Activated CD8-positive, alpha-beta T cell treated with anti-CD3 and anti-CD28 coated beads, Interleukin-2, amount 10 ng/mL, durations not matched to agents 7 days and 5 days (primary cell): ENCODE results near the gene LGALS8. TPM values are rescaled to one million over a fixed set of nuclear protein-coding genes. Genes with fewer than 3 reads are reported as not detected.

ENCODE experiments used
- ATAC-seq: fragments of 150-1000 bp; cut with Tn5 transposase; one replicate; pipeline ENCODE4 v1.10.0; 2021; ENCODE audit warnings: moderate library complexity
- CTCF ChIA-PET: fragments of 350-600 bp; sonication (Branson Sonifier 250); formaldehyde crosslinking; loops from one replicate; lab custom pipeline; 2021; ENCODE audit warnings: antibody characterized with exemption; lab: Charles Lee
- POLR2A ChIA-PET: fragments of 350-600 bp; sonication (Branson Sonifier 250); formaldehyde crosslinking; loops from one replicate; lab custom pipeline; 2021; ENCODE audit warnings: antibody characterized with exemption; lab: Charles Lee
- DNase-seq: peaks from one replicate; pipeline ENCODE4 v3.0.0-alpha.2; 2020
- H3K27ac Mint-ChIP-seq: one replicate; pipeline ENCODE4 v1.8.0; 2021; ENCODE audit warnings: mild to moderate bottlenecking, mixed read lengths
- H3K27me3 Mint-ChIP-seq: one replicate; pipeline ENCODE4 v1.8.0; 2021; ENCODE audit warnings: low read depth, mixed read lengths
- H3K36me3 Mint-ChIP-seq: one replicate; pipeline ENCODE4 v1.8.0; 2021; ENCODE audit warnings: low read depth, mixed read lengths
- H3K4me1 Mint-ChIP-seq: one replicate; pipeline ENCODE4 v1.8.0; 2021; ENCODE audit warnings: low read depth, mixed read lengths
- H3K4me3 Mint-ChIP-seq: one replicate; pipeline ENCODE4 v1.8.0; 2021; ENCODE audit warnings: mild to moderate bottlenecking, mixed read lengths
- H3K9me3 Mint-ChIP-seq: one replicate; pipeline ENCODE4 v1.8.0; 2022; ENCODE audit warnings: mixed read lengths; ENCODE audit not compliant: insufficient read depth
- total RNA-seq, 2 experiments: library from RNA; stranded (reverse); gene quantifications; one replicate each; pipeline ENCODE4 v1.2.3, GENCODE V29; 2021

Gene LGALS8
- total RNA-seq, 2 experiments from 2014 or later: 75.5 to 77.8 TPM

GRCh38 chr1:236524895-236525184 is 1.1 kb downstream of the LGALS8 start:
- H3K4me3 Mint-ChIP-seq: peak overlapping the region; percentile 80
- peaks cover 25% of the 10 kb centered on the region for H3K36me3 Mint-ChIP-seq
- DNase-seq (no peak), ATAC-seq (no peak)
- peaks cover 28% of the 10 kb centered on the region for H3K4me1 Mint-ChIP-seq
- CTCF ChIA-PET: interaction anchor here (0.8 to 1.1 kb wide), 2 partner anchors 9 to 80 kb away, joined by 4 read pairs; partner anchors contain the start of gene HEATR1
- H3K27ac Mint-ChIP-seq: peak overlapping the region; percentile 93
- peaks cover 8% of the 10 kb centered on the region for H3K27me3 Mint-ChIP-seq
- POLR2A ChIA-PET: interaction anchor here (0.9 to 1.2 kb wide), 2 partner anchors 10 to 13 kb away, joined by 4 to 15 read pairs; no protein-coding TSS in a partner anchor
- H3K9me3 Mint-ChIP-seq: no peaks in the 10 kb centered on the region

GRCh38 chr1:236526079-236526478 is 2.3 kb downstream of the LGALS8 start:
- H3K36me3 Mint-ChIP-seq: peaks cover 34% of the 10 kb centered on the region
- ATAC-seq (no peak), DNase-seq (no peak)
- H3K27ac Mint-ChIP-seq: peak overlapping the region; percentile 48
- POLR2A ChIA-PET: interaction anchor here (0.5 kb wide), 1 partner anchor 260 kb away, joined by 3 read pairs; no protein-coding TSS in a partner anchor
- H3K4me1 Mint-ChIP-seq: peaks cover 34% of the 10 kb centered on the region
- H3K9me3 Mint-ChIP-seq: no peaks in the 10 kb centered on the region
- CTCF ChIA-PET: interaction anchor here (1.3 to 1.8 kb wide), 2 partner anchors 8 to 12 kb away, joined by 3 to 5 read pairs; no protein-coding TSS in a partner anchor
- H3K27me3 Mint-ChIP-seq: peaks cover 3% of the 10 kb centered on the region
- no peak overlapping the region for H3K4me3 Mint-ChIP-seq

- CTCF ChIA-PET: no interaction called here
- Mint-ChIP-seq H3K4me1 (peaks cover 39% of the 10 kb centered on the region), H3K4me3 (no peak overlapping the region), H3K9me3 (no peaks in the 10 kb centered on the region), H3K27me3 (no peaks in the 10 kb centered on the region), H3K27ac (peak overlapping the region; percentile 53), H3K36me3 (peaks cover 52% of the 10 kb centered on the region)
- ATAC-seq (no peak), DNase-seq (no peak)
- POLR2A ChIA-PET: no interaction called here
Measured at GRCh38 chr1:236530286-236530685, 6.5 kb downstream of the LGALS8 start.

GRCh38 chr1:236530959-236531358 is 7.2 kb downstream of the LGALS8 start:
- Mint-ChIP-seq H3K4me1 (peaks cover 41% of the 10 kb centered on the region), H3K4me3 (no peak overlapping the region), H3K27me3 (no peaks in the 10 kb centered on the region), H3K36me3 (peaks cover 55% of the 10 kb centered on the region), H3K9me3 (no peaks in the 10 kb centered on the region), H3K27ac (no peak overlapping the region)
- ATAC-seq (no peak), DNase-seq (no peak)
- CTCF ChIA-PET: no interaction called here
- POLR2A ChIA-PET: no interaction called here

- ChIA-PET POLR2A (interaction anchor here (3.2 kb wide), 1 partner anchor 8 kb away, joined by 15 read pairs; no protein-coding TSS in a partner anchor), CTCF (no interaction called here)
- DNase-seq (no peak), ATAC-seq (no peak)
- no peaks in the 10 kb centered on the region for H3K9me3 Mint-ChIP-seq
- H3K4me3 Mint-ChIP-seq: no peak overlapping the region
- H3K27ac Mint-ChIP-seq: peak overlapping the region; percentile 35
- H3K4me1 Mint-ChIP-seq: peaks cover 33% of the 10 kb centered on the region
- peaks cover 50% of the 10 kb centered on the region for H3K36me3 Mint-ChIP-seq
- H3K27me3 Mint-ChIP-seq: no peaks in the 10 kb centered on the region
Measured at GRCh38 chr1:236532850-236533249, 9.1 kb downstream of the LGALS8 start.

GRCh38 chr1:236534151-236534651 is 10.4 kb downstream of the LGALS8 start:
- Mint-ChIP-seq H3K9me3 (no peaks in the 10 kb centered on the region), H3K36me3 (peaks cover 55% of the 10 kb centered on the region), H3K4me3 (no peak overlapping the region), H3K4me1 (peaks cover 30% of the 10 kb centered on the region), H3K27ac (peak overlapping the region; percentile 32), H3K27me3 (no peaks in the 10 kb centered on the region)
- POLR2A ChIA-PET: interaction anchor here (1.4 to 3.2 kb wide), 2 partner anchors 9 to 10 kb away, joined by 3 to 15 read pairs; no protein-coding TSS in a partner anchor
- CTCF ChIA-PET: interaction anchor here (0.6 to 1.3 kb wide), 5 partner anchors 8 to 15 kb away, joined by 3 to 4 read pairs (median 3); no protein-coding TSS in a partner anchor
- peak; percentile 31 for DNase-seq
- ATAC-seq: peak; percentile 40

GRCh38 chr1:236535190-236535589 is 11.4 kb downstream of the LGALS8 start:
- no peak overlapping the region for H3K27ac Mint-ChIP-seq
- no peak for ATAC-seq
- H3K36me3 Mint-ChIP-seq: peaks cover 59% of the 10 kb centered on the region
- CTCF ChIA-PET: interaction anchor here (1.0 to 1.3 kb wide), 2 partner anchors 12 to 14 kb away, joined by 3 read pairs; no protein-coding TSS in a partner anchor
- H3K4me3 Mint-ChIP-seq: no peak overlapping the region
- peaks cover 27% of the 10 kb centered on the region for H3K4me1 Mint-ChIP-seq
- no peaks in the 10 kb centered on the region for H3K9me3 Mint-ChIP-seq
- DNase-seq: no peak
- POLR2A ChIA-PET: interaction anchor here (3.2 kb wide), 1 partner anchor 10 kb away, joined by 15 read pairs; no protein-coding TSS in a partner anchor
- H3K27me3 Mint-ChIP-seq: no peaks in the 10 kb centered on the region

- H3K36me3 Mint-ChIP-seq: peaks cover 58% of the 10 kb centered on the region
- ATAC-seq (no peak), DNase-seq (no peak)
- ChIA-PET CTCF (no interaction called here), POLR2A (interaction anchor here (3.2 kb wide), 1 partner anchor 11 kb away, joined by 15 read pairs; no protein-coding TSS in a partner anchor)
- H3K4me3 Mint-ChIP-seq: no peak overlapping the region
- peaks cover 24% of the 10 kb centered on the region for H3K4me1 Mint-ChIP-seq
- H3K27me3 Mint-ChIP-seq: no peaks in the 10 kb centered on the region
- no peak overlapping the region for H3K27ac Mint-ChIP-seq
- no peaks in the 10 kb centered on the region for H3K9me3 Mint-ChIP-seq
Measured at GRCh38 chr1:236535662-236536161, 11.9 kb downstream of the LGALS8 start.

GRCh38 chr1:236536540-236536939 is 12.8 kb downstream of the LGALS8 start:
- ChIA-PET CTCF (interaction anchor here (1.4 kb wide), 1 partner anchor 64 kb away, joined by 3 read pairs; no protein-coding TSS in a partner anchor), POLR2A (no interaction called here)
- Mint-ChIP-seq H3K4me1 (peaks cover 23% of the 10 kb centered on the region), H3K27ac (no peak overlapping the region), H3K9me3 (no peaks in the 10 kb centered on the region), H3K36me3 (peaks cover 53% of the 10 kb centered on the region), H3K27me3 (no peaks in the 10 kb centered on the region), H3K4me3 (no peak overlapping the region)
- no peak for DNase-seq
- ATAC-seq: no peak

GRCh38 chr1:236540813-236541465 is 17.2 kb downstream of the LGALS8 start:
- peaks cover 15% of the 10 kb centered on the region for H3K4me1 Mint-ChIP-seq
- no peak for DNase-seq
- ATAC-seq: no peak
- no peak overlapping the region for H3K27ac Mint-ChIP-seq
- no peaks in the 10 kb centered on the region for H3K9me3 Mint-ChIP-seq
- no peaks in the 10 kb centered on the region for H3K27me3 Mint-ChIP-seq
- H3K36me3 Mint-ChIP-seq: peaks cover 68% of the 10 kb centered on the region
- no peak overlapping the region for H3K4me3 Mint-ChIP-seq
- ChIA-PET POLR2A (no interaction called here), CTCF (no interaction called here)

GRCh38 chr1:236541710-236542109 is 17.9 kb downstream of the LGALS8 start:
- Mint-ChIP-seq H3K27ac (no peak overlapping the region), H3K4me1 (peaks cover 22% of the 10 kb centered on the region), H3K36me3 (peaks cover 69% of the 10 kb centered on the region), H3K9me3 (no peaks in the 10 kb centered on the region), H3K27me3 (no peaks in the 10 kb centered on the region), H3K4me3 (no peak overlapping the region)
- ChIA-PET CTCF (no interaction called here), POLR2A (no interaction called here)
- no peak for ATAC-seq
- no peak for DNase-seq
